IPS DF 6.9 (cell line): Measurements from ENCODE around the gene FNDC3B.
A peak's percentile ranks its signal among the peaks of the same experiment; 100 is the strongest.

ENCODE experiments used
- DNase-seq: peaks from one replicate; pipeline ENCODE4 v3.0.0-alpha.2; 2013; ENCODE audit warnings: low read depth, low spot score
- H3K27ac ChIP-seq: one replicate; pipeline ENCODE4 v1.5.1; 2013; ENCODE audit warnings: low read length, control low read depth
- H3K27me3 ChIP-seq: 2 replicates; pipeline ENCODE4 v1.6.1; 2013; ENCODE audit warnings: mild to moderate bottlenecking, low read length; ENCODE audit not compliant: control insufficient read depth, insufficient read depth
- H3K36me3 ChIP-seq: 2 replicates; pipeline ENCODE4 v1.6.1; 2013; ENCODE audit warnings: low read length; ENCODE audit not compliant: control insufficient read depth, insufficient read depth
- H3K4me1 ChIP-seq: 2 replicates; pipeline ENCODE4 v1.6.1; 2013; ENCODE audit warnings: low read length; ENCODE audit not compliant: control insufficient read depth, insufficient read depth
- H3K4me3 ChIP-seq: 2 replicates; pipeline ENCODE4 v1.5.1; 2013; ENCODE audit warnings: mild to moderate bottlenecking, low read length
- H3K9me3 ChIP-seq: 2 replicates; pipeline ENCODE4 v1.6.1; 2013; ENCODE audit warnings: low read length, inconsistent platforms; ENCODE audit not compliant: control insufficient read depth, insufficient read depth
- WGBS: extraction: QIAGEN DNeasy Blood & Tissue Kit; methylation state at CpG from one replicate; pipeline ENCODE4 v1.1.7; 2013; ENCODE audit warnings: mixed read lengths, missing lambda C conversion rate; ENCODE audit not compliant: insufficient read length, insufficient coverage; 5-methylcytosine and 5-hydroxymethylcytosine counted together

The FNDC3B gene

GRCh38 chr3:172134352-172134751 is 95.0 kb downstream of the FNDC3B start:
- Histone ChIP-seq H3K4me1 (peaks cover 9% of the 10 kb centered on the region; the same call in 1 of the 2 replicates), H3K36me3 (no peaks in the 10 kb centered on the region), H3K4me3 (no peak overlapping the region), H3K27me3 (no peaks in the 10 kb centered on the region), H3K27ac (no peak overlapping the region), H3K9me3 (no peaks in the 10 kb centered on the region)
- WGBS, result no CpG with 5 or more reads among the region's 2 CpGs
- DNase-seq, result no peak

GRCh38 chr3:172135185-172135584 is 95.8 kb downstream of the FNDC3B start:
- H3K27ac ChIP-seq, result no peak overlapping the region
- no peak overlapping the region for H3K4me3 ChIP-seq
- peaks cover 12% of the 10 kb centered on the region; the same call in 1 of the 2 replicates for H3K4me1 ChIP-seq

GRCh38 chr3:172135820-172136219 is 96.4 kb downstream of the FNDC3B start:
- no peak for DNase-seq
- Histone ChIP-seq H3K27ac (no peak overlapping the region), H3K36me3 (no peaks in the 10 kb centered on the region), H3K4me1 (peaks cover 15% of the 10 kb centered on the region; the same call in 1 of the 2 replicates), H3K4me3 (no peak overlapping the region), H3K9me3 (no peaks in the 10 kb centered on the region), H3K27me3 (no peaks in the 10 kb centered on the region)
- WGBS, result no CpG with 5 or more reads among the region's 2 CpGs

More at GRCh38 chr3:172135185-172135584, 95.8 kb downstream of the FNDC3B start:
- no peak for DNase-seq
- no peaks in the 10 kb centered on the region for H3K9me3 ChIP-seq
- H3K27me3 ChIP-seq, result no peaks in the 10 kb centered on the region
- WGBS, result no CpG with 5 or more reads among the region's 1 CpG
- no peaks in the 10 kb centered on the region for H3K36me3 ChIP-seq

- no peak for DNase-seq
- Histone ChIP-seq H3K27me3 (no peaks in the 10 kb centered on the region), H3K27ac (no peak overlapping the region), H3K9me3 (no peaks in the 10 kb centered on the region), H3K4me3 (no peak overlapping the region), H3K4me1 (peaks cover 15% of the 10 kb centered on the region; the same call in 1 of the 2 replicates), H3K36me3 (no peaks in the 10 kb centered on the region)
- no CpG with 5 or more reads among the region's 1 CpG for whole genome bisulfite sequencing
Observed at GRCh38 chr3:172136330-172136729, 97.0 kb downstream of the FNDC3B start.

- peaks cover 15% of the 10 kb centered on the region; the same call in 1 of the 2 replicates for H3K4me1 ChIP-seq
- no peak overlapping the region for H3K4me3 ChIP-seq
- DNase-seq, result no peak
- no peaks in the 10 kb centered on the region for H3K27me3 ChIP-seq
- WGBS, result no CpG with 5 or more reads among the region's 2 CpGs
- no peaks in the 10 kb centered on the region for H3K36me3 ChIP-seq
- no peak overlapping the region for H3K27ac ChIP-seq
- H3K9me3 ChIP-seq, result no peaks in the 10 kb centered on the region
Observed at GRCh38 chr3:172137287-172138192, 98.2 kb downstream of the FNDC3B start.

GRCh38 chr3:172138193-172138537 is 98.8 kb downstream of the FNDC3B start:
- Histone ChIP-seq H3K9me3 (no peaks in the 10 kb centered on the region), H3K4me1 (peaks cover 17% of the 10 kb centered on the region; the same call in 1 of the 2 replicates), H3K27ac (no peak overlapping the region), H3K27me3 (no peaks in the 10 kb centered on the region), H3K36me3 (no peaks in the 10 kb centered on the region), H3K4me3 (no peak overlapping the region)
- no CpG with 5 or more reads among the region's 3 CpGs for WGBS
- no peak for DNase-seq

GRCh38 chr3:172138792-172139507 is 99.6 kb downstream of the FNDC3B start:
- Histone ChIP-seq H3K9me3 (no peaks in the 10 kb centered on the region), H3K4me3 (no peak overlapping the region), H3K27me3 (no peaks in the 10 kb centered on the region), H3K27ac (no peak overlapping the region), H3K36me3 (no peaks in the 10 kb centered on the region), H3K4me1 (peaks cover 15% of the 10 kb centered on the region; the same call in 1 of the 2 replicates)
- no peak for DNase-seq
- WGBS, result no CpG with 5 or more reads among the region's 6 CpGs

- Histone ChIP-seq H3K4me1 (peaks cover 16% of the 10 kb centered on the region; the same call in 1 of the 2 replicates), H3K9me3 (no peaks in the 10 kb centered on the region), H3K27me3 (no peaks in the 10 kb centered on the region), H3K36me3 (no peaks in the 10 kb centered on the region), H3K4me3 (no peak overlapping the region), H3K27ac (no peak overlapping the region)
- no peak for DNase-seq
- no CpG with 5 or more reads among the region's 3 CpGs for WGBS
Observed at GRCh38 chr3:172139528-172140276, 100.3 kb downstream of the FNDC3B start.

- WGBS, result no CpG with 5 or more reads among the region's 7 CpGs
- H3K9me3 ChIP-seq, result no peaks in the 10 kb centered on the region
- no peaks in the 10 kb centered on the region for H3K27me3 ChIP-seq
- peaks cover 16% of the 10 kb centered on the region; the same call in 1 of the 2 replicates for H3K4me1 ChIP-seq
- no peak overlapping the region for H3K4me3 ChIP-seq
- no peaks in the 10 kb centered on the region for H3K36me3 ChIP-seq
- no peak for DNase-seq
- peak overlapping the region; percentile 74 for H3K27ac ChIP-seq
Observed at GRCh38 chr3:172140499-172141391, 101.4 kb downstream of the FNDC3B start.
